GM12872 (cell line): Measurements from ENCODE around the gene CAPS.

Experiments
- CTCF ChIP-seq: IDR thresholded peaks from 3 replicates; pipeline ENCODE4 v1.5.1; 2011; ENCODE audit warnings: low read depth, mild to moderate bottlenecking, low read length, moderate library complexity; ENCODE audit not compliant: insufficient read depth

Gene CAPS

GRCh38 chr19:5935473-5936291 lies 21.6 kb downstream of the CAPS start:
- no peak for TF ChIP-seq CTCF

- no peak for TF ChIP-seq CTCF
Observed at GRCh38 chr19:5936292-5936592, 22.2 kb downstream of the CAPS start.

- TF ChIP-seq CTCF = no peak
Observed at GRCh38 chr19:5937550-5937949, 23.5 kb downstream of the CAPS start.

- no peak for TF ChIP-seq CTCF
Observed at GRCh38 chr19:5940260-5941208, 26.5 kb downstream of the CAPS start.

- no peak for TF ChIP-seq CTCF
Observed at GRCh38 chr19:5941673-5942072, 27.6 kb downstream of the CAPS start.

GRCh38 chr19:5943045-5943444 lies 29.0 kb downstream of the CAPS start:
- TF ChIP-seq CTCF = no peak

- no peak for TF ChIP-seq CTCF
Observed at GRCh38 chr19:5943623-5944022, 29.6 kb downstream of the CAPS start.
